Measurements from ENCODE around the gene PDE9A.

PDE9A gene

GRCh38 chr21:42657676-42658319 lies 4.4 kb downstream of the PDE9A start:
- no peak for DNase-seq (ENCODE audit: low read depth in 2 of 2)

GRCh38 chr21:42658320-42659105 lies 5.1 kb downstream of the PDE9A start:
- DNase-seq (ENCODE audit: low read depth in 2 of 2): no peak

GRCh38 chr21:42659416-42660117 lies 6.1 kb downstream of the PDE9A start:
- no peak for DNase-seq (ENCODE audit: low read depth in 2 of 2)

- no peak for DNase-seq (ENCODE audit: low read depth in 2 of 2)
These were observed 6.7 kb downstream of the PDE9A start for GRCh38 chr21:42660118-42660470.

GRCh38 chr21:42661688-42662429 lies 8.4 kb downstream of the PDE9A start:
- DNase-seq (ENCODE audit: low read depth in 2 of 2): no peak

- no peak for DNase-seq (ENCODE audit: low read depth in 2 of 2)
These were observed 9.2 kb downstream of the PDE9A start for GRCh38 chr21:42662430-42663199.

GRCh38 chr21:42663200-42663750 lies 9.9 kb downstream of the PDE9A start:
- no peak for DNase-seq (ENCODE audit: low read depth in 2 of 2)

GRCh38 chr21:42663860-42664535 lies 10.6 kb downstream of the PDE9A start:
- DNase-seq (ENCODE audit: low read depth in 2 of 2): no peak

- DNase-seq (ENCODE audit: low read depth in 2 of 2): no peak
These were observed 11.2 kb downstream of the PDE9A start for GRCh38 chr21:42664614-42665013.

GRCh38 chr21:42665026-42665425 lies 11.6 kb downstream of the PDE9A start:
- no peak for DNase-seq (ENCODE audit: low read depth in 2 of 2)

- DNase-seq (ENCODE audit: low read depth in 2 of 2): no peak
These were observed 12.1 kb downstream of the PDE9A start for GRCh38 chr21:42665484-42665883.

- DNase-seq (ENCODE audit: low read depth in 2 of 2): peak in 1 of 2 donors; percentile 15
These were observed 12.8 kb downstream of the PDE9A start for GRCh38 chr21:42666023-42666747.

GRCh38 chr21:42666925-42667324 lies 13.5 kb downstream of the PDE9A start:
- no peak for DNase-seq (ENCODE audit: low read depth in 2 of 2)

- DNase-seq (ENCODE audit: low read depth in 2 of 2): no peak
These were observed 15.0 kb downstream of the PDE9A start for GRCh38 chr21:42668298-42668992.

- no peak for DNase-seq (ENCODE audit: low read depth in 2 of 2)
These were observed 15.6 kb downstream of the PDE9A start for GRCh38 chr21:42669041-42669440.

GRCh38 chr21:42670058-42670880 lies 16.8 kb downstream of the PDE9A start:
- no peak for DNase-seq (ENCODE audit: low read depth in 2 of 2)

- DNase-seq (ENCODE audit: low read depth in 2 of 2): no peak
These were observed 17.5 kb downstream of the PDE9A start for GRCh38 chr21:42670884-42671283.

Data from stimulated activated CD4-positive, alpha-beta T cell treated with anti-CD3 and anti-CD28 coated beads, Interleukin-1b, Interleukin-23, amount 100 ng/mL, for 4 hours (primary cell).